MM.1S (cell line): Measurements from ENCODE around the gene RAB34.
"Not testable (repeated sequence)": the region's sequence is repeated elsewhere in the genome, so short reads cannot be mapped to it uniquely, and the experiment has no call there.

ENCODE experiments used
- DNase-seq: peaks from one replicate; pipeline ENCODE4 v3.0.0-alpha.2; 2015
- H2AFZ ChIP-seq: fragments of 300-600 bp; sonication (generic); 2 replicates; pipeline ENCODE4 v1.6.0; 2016; ENCODE audit warnings: antibody characterized with exemption, low read length
- H3F3A ChIP-seq: fragments of 300-600 bp; sonication (generic); 2 replicates; pipeline ENCODE4 v1.6.1; 2016; ENCODE audit warnings: mild to moderate bottlenecking, antibody characterized with exemption, low read length, moderate library complexity, mixed read lengths; ENCODE audit not compliant: insufficient read depth
- H3K27ac ChIP-seq: fragments of 300-600 bp; sonication (generic); 2 replicates; pipeline ENCODE4 v1.5.1; 2016; ENCODE audit warnings: mild to moderate bottlenecking, low read length
- H3K27me3 ChIP-seq: fragments of 300-600 bp; sonication (generic); replicated peaks from 2 replicates; pipeline ENCODE4 v1.6.0; 2016; ENCODE audit warnings: low read length; ENCODE audit not compliant: insufficient read depth
- H3K36me3 ChIP-seq: fragments of 300-600 bp; sonication (generic); replicated peaks from 2 replicates; pipeline ENCODE4 v1.6.1; 2016; ENCODE audit warnings: mild to moderate bottlenecking, low read length, mixed read lengths; ENCODE audit not compliant: insufficient read depth
- H3K4me1 ChIP-seq: fragments of 300-600 bp; sonication (generic); 2 replicates; pipeline ENCODE4 v1.6.1; 2016; ENCODE audit warnings: low read length, mixed read lengths
- H3K4me2 ChIP-seq: fragments of 300-600 bp; sonication (generic); 2 replicates; pipeline ENCODE4 v1.6.0; 2016; ENCODE audit warnings: low read depth, low read length
- H3K4me3 ChIP-seq: fragments of 300-600 bp; sonication (generic); 2 replicates; pipeline ENCODE4 v1.5.1; 2016; ENCODE audit warnings: low read length, mixed read lengths
- H3K79me2 ChIP-seq: fragments of 300-600 bp; sonication (generic); 2 replicates; pipeline ENCODE4 v1.6.1; 2016; ENCODE audit warnings: mixed run types, low read length, mixed read lengths
- H3K9ac ChIP-seq: fragments of 300-600 bp; sonication (generic); 2 replicates; pipeline ENCODE4 v1.6.1; 2016; ENCODE audit warnings: low read length, mixed read lengths
- H3K9me2 ChIP-seq: fragments of 300-600 bp; sonication (generic); replicated peaks from 2 replicates; pipeline ENCODE4 v1.6.1; 2016; ENCODE audit warnings: mild to moderate bottlenecking, low read length, mixed read lengths; ENCODE audit not compliant: insufficient read depth
- H3K9me3 ChIP-seq: fragments of 300-600 bp; sonication (generic); replicated peaks from 2 replicates; pipeline ENCODE4 v1.6.1; 2016; ENCODE audit warnings: mild to moderate bottlenecking, low read length, mixed read lengths; ENCODE audit not compliant: insufficient read depth
- H4K20me1 ChIP-seq: fragments of 300-600 bp; sonication (generic); 2 replicates; pipeline ENCODE4 v1.6.1; 2016; ENCODE audit warnings: mild to moderate bottlenecking, low read length, moderate library complexity, mixed read lengths; ENCODE audit not compliant: insufficient read depth
- CTCF ChIP-seq: fragments of 300-600 bp; sonication (generic); IDR thresholded peaks from 2 replicates; pipeline ENCODE4 v1.5.1; 2016; ENCODE audit warnings: antibody characterized with exemption, low read length, mixed read lengths
- EZH2 ChIP-seq: fragments of 300-600 bp; sonication (generic); optimal IDR thresholded peaks from 2 replicates; pipeline ENCODE3; 2017; ENCODE audit warnings: low read depth, mild to moderate bottlenecking, antibody characterized with exemption, low read length, mixed read lengths
- EZH2phosphoT487 ChIP-seq: fragments of 300-600 bp; sonication (generic); IDR thresholded peaks from 2 replicates; pipeline ENCODE4 v1.6.1; 2018; ENCODE audit warnings: antibody characterized with exemption, low read length

The RAB34 gene

DNA sequence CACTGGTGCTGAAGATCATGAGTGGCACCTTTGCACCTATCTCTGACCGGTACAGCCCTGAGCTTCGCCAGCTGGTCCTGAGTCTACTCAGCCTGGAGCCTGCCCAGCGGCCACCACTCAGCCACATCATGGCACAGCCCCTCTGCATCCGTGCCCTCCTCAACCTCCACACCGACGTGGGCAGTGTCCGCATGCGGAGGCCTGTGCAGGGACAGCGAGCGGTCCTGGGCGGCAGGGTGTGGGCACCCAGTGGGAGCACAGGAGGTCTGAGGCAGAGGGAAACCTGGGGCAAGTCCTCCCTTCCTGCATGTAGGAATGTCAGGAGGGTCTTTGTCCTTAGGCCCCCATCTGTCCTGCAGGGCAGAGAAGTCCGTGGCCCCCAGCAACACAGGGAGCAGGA lies 19.6 kb upstream of the RAB34 start:
- H2AFZ ChIP-seq = no peak overlapping the region
- DNase-seq = no peak
- no peaks in the 10 kb centered on the region for H3K9me2 ChIP-seq
- H4K20me1 ChIP-seq = no peaks in the 10 kb centered on the region
- H3F3A ChIP-seq = no peaks in the 10 kb centered on the region
- H3K27ac ChIP-seq = no peak overlapping the region
- H3K36me3 ChIP-seq = no peaks in the 10 kb centered on the region
- peaks cover 23% of the 10 kb centered on the region for H3K4me1 ChIP-seq
- H3K79me2 ChIP-seq = no peaks in the 10 kb centered on the region
- no peak overlapping the region for H3K4me3 ChIP-seq
- H3K4me2 ChIP-seq = no peak overlapping the region
- H3K27me3 ChIP-seq = no peaks in the 10 kb centered on the region
- H3K9me3 ChIP-seq = no peaks in the 10 kb centered on the region
- no peak overlapping the region for H3K9ac ChIP-seq
- TF ChIP-seq CTCF (no peak), EZH2phosphoT487 (no peak), EZH2 (no peak)

DNA sequence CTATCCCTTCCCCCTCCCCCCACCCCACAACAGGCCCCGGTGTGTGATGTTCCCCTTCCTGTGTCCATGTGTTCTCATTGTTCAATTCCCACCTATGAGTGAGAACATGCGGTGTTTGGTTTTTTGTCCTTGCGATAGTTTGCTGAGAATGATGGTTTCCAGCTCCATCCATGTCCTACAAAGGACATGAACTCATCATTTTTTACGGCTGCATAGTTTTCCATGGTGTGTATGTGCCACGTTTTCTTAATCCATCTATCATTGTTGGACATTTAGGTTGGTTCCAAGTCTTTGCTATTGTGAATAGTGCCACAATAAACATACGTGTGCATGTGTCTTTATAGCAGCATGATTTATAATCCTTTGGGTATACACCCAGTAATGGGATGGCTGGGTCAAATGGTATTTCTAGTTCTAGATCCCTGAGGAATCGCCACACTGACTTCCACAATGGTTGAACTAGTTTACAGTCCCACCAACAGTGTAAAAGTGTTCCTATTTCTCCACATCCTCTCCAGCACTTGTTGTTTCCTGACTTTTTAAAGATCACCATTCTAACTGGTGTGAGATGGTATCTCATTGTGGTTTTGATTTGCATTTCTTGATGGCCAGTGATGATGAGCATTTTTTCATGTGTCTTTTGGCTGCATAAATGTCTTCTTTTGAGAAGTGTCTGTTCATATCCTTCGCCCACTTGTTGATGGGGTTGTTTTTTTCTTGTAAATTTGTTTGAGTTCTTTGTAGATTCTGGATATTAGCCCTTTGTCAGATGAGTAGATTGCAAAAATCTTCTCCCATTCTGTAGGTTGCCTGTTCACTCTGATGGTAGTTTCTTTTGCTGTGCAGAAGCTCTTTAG lies 18.5 kb upstream of the RAB34 start:
- H3K79me2 ChIP-seq, DNase-seq, H2AFZ ChIP-seq, H3F3A ChIP-seq, H3K9me3 ChIP-seq, H3K27ac ChIP-seq, H3K4me2 ChIP-seq, H3K9me2 ChIP-seq, H3K4me3 ChIP-seq, H3K36me3 ChIP-seq, H3K27me3 ChIP-seq, H3K9ac ChIP-seq, H4K20me1 ChIP-seq: not testable (repeated sequence)
- peaks cover 14% of the 10 kb centered on the region for H3K4me1 ChIP-seq

- Histone ChIP-seq H3K9me2 (no peaks in the 10 kb centered on the region), H3K36me3 (no peaks in the 10 kb centered on the region), H3K9me3 (no peaks in the 10 kb centered on the region), H3K27me3 (no peaks in the 10 kb centered on the region), H3F3A (no peaks in the 10 kb centered on the region), H3K4me1 (peaks cover 11% of the 10 kb centered on the region), H3K79me2 (no peaks in the 10 kb centered on the region), H3K27ac (no peak overlapping the region), H2AFZ (no peak overlapping the region), H4K20me1 (no peaks in the 10 kb centered on the region), H3K4me3 (no peak overlapping the region), H3K9ac (no peak overlapping the region), H3K4me2 (no peak overlapping the region)
- TF ChIP-seq EZH2 = no peak
- no peak for TF ChIP-seq EZH2phosphoT487
- TF ChIP-seq CTCF = no peak
- DNase-seq = no peak
Observed at GRCh38 chr17:28735242-28735722, 17.6 kb upstream of the RAB34 start.

DNA sequence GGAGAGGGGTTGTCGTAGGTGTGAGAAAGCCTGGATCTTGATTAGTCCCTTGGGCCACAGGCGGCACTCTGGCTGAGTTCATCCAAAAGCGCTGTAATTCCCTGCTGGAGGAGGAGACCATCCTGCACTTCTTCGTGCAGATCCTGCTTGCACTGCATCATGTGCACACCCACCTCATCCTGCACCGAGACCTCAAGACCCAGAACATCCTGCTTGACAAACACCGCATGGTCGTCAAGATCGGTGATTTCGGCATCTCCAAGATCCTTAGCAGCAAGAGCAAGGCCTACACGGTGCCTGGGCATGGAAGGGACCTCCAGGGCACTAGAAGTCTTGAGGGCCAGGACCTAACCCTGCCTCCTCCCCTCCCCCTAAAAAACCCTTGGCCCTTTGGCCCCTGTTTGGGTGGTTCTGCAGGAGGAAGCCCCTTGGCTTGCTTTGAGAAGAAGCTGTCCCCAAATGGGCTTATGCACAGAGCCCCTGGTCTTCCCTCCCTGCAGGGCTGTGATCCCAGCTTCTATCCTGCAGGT lies 17.1 kb upstream of the RAB34 start:
- H3K9ac ChIP-seq = no peak overlapping the region
- no peaks in the 10 kb centered on the region for H3K9me3 ChIP-seq
- H3K9me2 ChIP-seq = no peaks in the 10 kb centered on the region
- peaks cover 11% of the 10 kb centered on the region for H3K4me1 ChIP-seq
- H3F3A ChIP-seq = no peaks in the 10 kb centered on the region
- no peak overlapping the region for H2AFZ ChIP-seq
- H3K79me2 ChIP-seq = no peaks in the 10 kb centered on the region
- no peak overlapping the region for H3K4me3 ChIP-seq
- no peaks in the 10 kb centered on the region for H4K20me1 ChIP-seq
- no peak for DNase-seq
- no peak overlapping the region for H3K27ac ChIP-seq
- TF ChIP-seq EZH2 (no peak), CTCF (no peak), EZH2phosphoT487 (no peak)
- H3K36me3 ChIP-seq = no peaks in the 10 kb centered on the region
- no peak overlapping the region for H3K4me2 ChIP-seq
- H3K27me3 ChIP-seq = no peaks in the 10 kb centered on the region
